ENCODE measurements around the gene PCBP3. TPM values are rescaled to one million over a fixed set of nuclear protein-coding genes. Genes with fewer than 3 reads are reported as not detected.

Gene PCBP3
- total and polyA plus RNA-seq, 2 of the 13 experiments (the other 11 are each of a cell fraction or from before 2014, with no cell fraction given) = not detected

GRCh38 chr21:45947296-45947695 is 303.8 kb downstream of the PCBP3 start (continued):
- TF ChIP-seq, protein P1, sequence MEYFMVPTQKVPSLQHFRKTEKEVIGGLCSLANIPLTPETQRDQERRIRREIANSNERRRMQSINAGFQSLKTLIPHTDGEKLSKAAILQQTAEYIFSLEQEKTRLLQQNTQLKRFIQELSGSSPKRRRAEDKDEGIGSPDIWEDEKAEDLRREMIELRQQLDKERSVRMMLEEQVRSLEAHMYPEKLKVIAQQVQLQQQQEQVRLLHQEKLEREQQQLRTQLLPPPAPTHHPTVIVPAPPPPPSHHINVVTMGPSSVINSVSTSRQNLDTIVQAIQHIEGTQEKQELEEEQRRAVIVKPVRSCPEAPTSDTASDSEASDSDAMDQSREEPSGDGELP (IDR thresholded peaks at IDR 0.05; ENCODE audit: borderline replicate concordance, low read depth) = no peak

DNA sequence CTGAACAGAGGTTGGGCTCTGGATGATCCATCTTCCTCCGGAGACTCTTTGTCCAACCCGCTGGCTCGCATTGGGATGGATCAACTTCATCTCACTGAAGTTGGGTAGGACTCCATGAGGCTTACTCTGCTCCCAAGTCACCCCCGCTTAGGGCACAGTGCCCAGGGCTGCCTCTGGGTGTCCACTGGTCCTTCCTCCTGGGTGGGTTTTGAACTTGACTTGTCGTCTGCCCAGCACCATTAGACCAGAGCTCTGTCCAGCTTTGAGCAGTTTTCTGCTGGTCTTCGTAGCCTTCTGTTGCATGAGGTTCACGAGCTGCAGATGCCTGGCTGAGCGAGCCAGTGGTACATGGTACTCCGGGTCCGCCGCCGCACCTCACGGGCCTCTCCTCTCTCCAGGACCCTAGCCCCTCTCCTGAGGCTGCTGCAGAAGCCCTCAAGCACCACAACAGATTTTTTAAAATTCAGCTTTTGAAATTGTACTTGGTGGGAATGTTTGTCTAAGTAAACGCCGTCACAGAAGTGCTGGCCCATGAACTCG is 304.3 kb downstream of the PCBP3 start:
- WGBS (ENCODE audit: low lambda C conversion rate) = 68% methylated on average over 12 of the region's 16 CpGs
- in situ Hi-C loops (cut with HindIII; ENCODE audit: extremely low pct_ligation_motif_present, low pct_unique_long_range_greater_than_20kb) = no loop called here
- intact Hi-C loops (cut with micrococcal nuclease; ENCODE audit: unreplicated experiment) = no loop called here
- Histone ChIP-seq H3K4me1 (ENCODE audit: insufficient read depth, low read length) (no peaks in the 10 kb centered on the region), H2AFZ (ENCODE audit: low read length) (no peak overlapping the region), H3K27ac (ENCODE audit: extremely low read length, insufficient read depth, low read length) (no peak overlapping the region), H4K20me1 (ENCODE audit: insufficient read depth, low read length) (no peaks in the 10 kb centered on the region), H3K4me2 (ENCODE audit: low read depth, low read length) (no peak overlapping the region), H3K27me3 (ENCODE audit: control insufficient read depth in 1 of 2, insufficient read depth in 2 of 2, low read length in 2 of 2) (peaks cover 7 to 65% of the 10 kb centered on the region in 2 experiments; a peak in 3 of 5 replicates), H3K9ac (ENCODE audit: insufficient read depth, low read depth, low read length) (no peak overlapping the region), H3K36me3 (replicated peaks in 1 of 2; ENCODE audit: control insufficient read depth in 1 of 2, insufficient read depth in 2 of 2, low read length in 2 of 2) (no peaks in the 10 kb centered on the region), H3K4me3 (replicated peaks in 1 of 3; ENCODE audit: insufficient read depth in 1 of 3, low read depth in 2 of 3, low read length in 3 of 3) (no peak overlapping the region), H3K9me3 (ENCODE audit: low read length) (no peaks in the 10 kb centered on the region), H3K79me2 (ENCODE audit: insufficient read depth, low read length) (no peaks in the 10 kb centered on the region)
- ATAC-seq (no peak), DNase-seq (ENCODE audit: low spot score) (no peak), FAIRE-seq (no peak)
- ChIA-PET POLR2A (no interaction called here), CTCF (ENCODE audit: low intra/inter-chr PET ratio, low total read pairs) (no interaction called here)
- BruUV-seq (replicated peaks) = no TSS peak
- TF ChIP-seq, protein P2, sequence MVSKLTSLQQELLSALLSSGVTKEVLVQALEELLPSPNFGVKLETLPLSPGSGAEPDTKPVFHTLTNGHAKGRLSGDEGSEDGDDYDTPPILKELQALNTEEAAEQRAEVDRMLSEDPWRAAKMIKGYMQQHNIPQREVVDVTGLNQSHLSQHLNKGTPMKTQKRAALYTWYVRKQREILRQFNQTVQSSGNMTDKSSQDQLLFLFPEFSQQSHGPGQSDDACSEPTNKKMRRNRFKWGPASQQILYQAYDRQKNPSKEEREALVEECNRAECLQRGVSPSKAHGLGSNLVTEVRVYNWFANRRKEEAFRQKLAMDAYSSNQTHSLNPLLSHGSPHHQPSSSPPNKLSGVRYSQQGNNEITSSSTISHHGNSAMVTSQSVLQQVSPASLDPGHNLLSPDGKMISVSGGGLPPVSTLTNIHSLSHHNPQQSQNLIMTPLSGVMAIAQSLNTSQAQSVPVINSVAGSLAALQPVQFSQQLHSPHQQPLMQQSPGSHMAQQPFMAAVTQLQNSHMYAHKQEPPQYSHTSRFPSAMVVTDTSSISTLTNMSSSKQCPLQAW (CRISPR knock-in tag; IDR thresholded peaks at IDR 0.05) = no peak
- TF ChIP-seq, protein P3, sequence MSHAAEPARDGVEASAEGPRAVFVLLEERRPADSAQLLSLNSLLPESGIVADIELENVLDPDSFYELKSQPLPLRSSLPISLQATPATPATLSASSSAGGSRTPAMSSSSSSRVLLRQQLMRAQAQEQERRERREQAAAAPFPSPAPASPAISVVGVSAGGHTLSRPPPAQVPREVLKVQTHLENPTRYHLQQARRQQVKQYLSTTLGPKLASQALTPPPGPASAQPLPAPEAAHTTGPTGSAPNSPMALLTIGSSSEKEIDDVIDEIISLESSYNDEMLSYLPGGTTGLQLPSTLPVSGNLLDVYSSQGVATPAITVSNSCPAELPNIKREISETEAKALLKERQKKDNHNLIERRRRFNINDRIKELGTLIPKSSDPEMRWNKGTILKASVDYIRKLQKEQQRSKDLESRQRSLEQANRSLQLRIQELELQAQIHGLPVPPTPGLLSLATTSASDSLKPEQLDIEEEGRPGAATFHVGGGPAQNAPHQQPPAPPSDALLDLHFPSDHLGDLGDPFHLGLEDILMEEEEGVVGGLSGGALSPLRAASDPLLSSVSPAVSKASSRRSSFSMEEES (CRISPR knock-in tag; IDR thresholded peaks at IDR 0.05) = no peak
- TF ChIP-seq, protein P4, sequence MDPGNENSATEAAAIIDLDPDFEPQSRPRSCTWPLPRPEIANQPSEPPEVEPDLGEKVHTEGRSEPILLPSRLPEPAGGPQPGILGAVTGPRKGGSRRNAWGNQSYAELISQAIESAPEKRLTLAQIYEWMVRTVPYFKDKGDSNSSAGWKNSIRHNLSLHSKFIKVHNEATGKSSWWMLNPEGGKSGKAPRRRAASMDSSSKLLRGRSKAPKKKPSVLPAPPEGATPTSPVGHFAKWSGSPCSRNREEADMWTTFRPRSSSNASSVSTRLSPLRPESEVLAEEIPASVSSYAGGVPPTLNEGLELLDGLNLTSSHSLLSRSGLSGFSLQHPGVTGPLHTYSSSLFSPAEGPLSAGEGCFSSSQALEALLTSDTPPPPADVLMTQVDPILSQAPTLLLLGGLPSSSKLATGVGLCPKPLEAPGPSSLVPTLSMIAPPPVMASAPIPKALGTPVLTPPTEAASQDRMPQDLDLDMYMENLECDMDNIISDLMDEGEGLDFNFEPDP (CRISPR knock-in tag; conservative IDR thresholded peaks at IDR 0.05) = no peak
- TF ChIP-seq, protein P5, sequence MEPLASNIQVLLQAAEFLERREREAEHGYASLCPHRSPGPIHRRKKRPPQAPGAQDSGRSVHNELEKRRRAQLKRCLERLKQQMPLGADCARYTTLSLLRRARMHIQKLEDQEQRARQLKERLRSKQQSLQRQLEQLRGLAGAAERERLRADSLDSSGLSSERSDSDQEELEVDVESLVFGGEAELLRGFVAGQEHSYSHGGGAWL (CRISPR knock-in tag; IDR thresholded peaks at IDR 0.05) = no peak
- TF ChIP-seq, protein P6, sequence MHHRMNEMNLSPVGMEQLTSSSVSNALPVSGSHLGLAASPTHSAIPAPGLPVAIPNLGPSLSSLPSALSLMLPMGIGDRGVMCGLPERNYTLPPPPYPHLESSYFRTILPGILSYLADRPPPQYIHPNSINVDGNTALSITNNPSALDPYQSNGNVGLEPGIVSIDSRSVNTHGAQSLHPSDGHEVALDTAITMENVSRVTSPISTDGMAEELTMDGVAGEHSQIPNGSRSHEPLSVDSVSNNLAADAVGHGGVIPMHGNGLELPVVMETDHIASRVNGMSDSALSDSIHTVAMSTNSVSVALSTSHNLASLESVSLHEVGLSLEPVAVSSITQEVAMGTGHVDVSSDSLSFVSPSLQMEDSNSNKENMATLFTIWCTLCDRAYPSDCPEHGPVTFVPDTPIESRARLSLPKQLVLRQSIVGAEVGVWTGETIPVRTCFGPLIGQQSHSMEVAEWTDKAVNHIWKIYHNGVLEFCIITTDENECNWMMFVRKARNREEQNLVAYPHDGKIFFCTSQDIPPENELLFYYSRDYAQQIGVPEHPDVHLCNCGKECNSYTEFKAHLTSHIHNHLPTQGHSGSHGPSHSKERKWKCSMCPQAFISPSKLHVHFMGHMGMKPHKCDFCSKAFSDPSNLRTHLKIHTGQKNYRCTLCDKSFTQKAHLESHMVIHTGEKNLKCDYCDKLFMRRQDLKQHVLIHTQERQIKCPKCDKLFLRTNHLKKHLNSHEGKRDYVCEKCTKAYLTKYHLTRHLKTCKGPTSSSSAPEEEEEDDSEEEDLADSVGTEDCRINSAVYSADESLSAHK (CRISPR knock-in tag; IDR thresholded peaks at IDR 0.05; ENCODE audit: borderline replicate concordance) = no peak
- TF ChIP-seq, protein P7, sequence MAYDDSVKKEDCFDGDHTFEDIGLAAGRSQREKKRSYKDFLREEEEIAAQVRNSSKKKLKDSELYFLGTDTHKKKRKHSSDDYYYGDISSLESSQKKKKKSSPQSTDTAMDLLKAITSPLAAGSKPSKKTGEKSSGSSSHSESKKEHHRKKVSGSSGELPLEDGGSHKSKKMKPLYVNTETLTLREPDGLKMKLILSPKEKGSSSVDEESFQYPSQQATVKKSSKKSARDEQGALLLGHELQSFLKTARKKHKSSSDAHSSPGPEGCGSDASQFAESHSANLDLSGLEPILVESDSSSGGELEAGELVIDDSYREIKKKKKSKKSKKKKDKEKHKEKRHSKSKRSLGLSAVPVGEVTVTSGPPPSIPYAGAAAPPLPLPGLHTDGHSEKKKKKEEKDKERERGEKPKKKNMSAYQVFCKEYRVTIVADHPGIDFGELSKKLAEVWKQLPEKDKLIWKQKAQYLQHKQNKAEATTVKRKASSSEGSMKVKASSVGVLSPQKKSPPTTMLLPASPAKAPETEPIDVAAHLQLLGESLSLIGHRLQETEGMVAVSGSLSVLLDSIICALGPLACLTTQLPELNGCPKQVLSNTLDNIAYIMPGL (CRISPR knock-in tag; IDR thresholded peaks at IDR 0.05; ENCODE audit: borderline replicate concordance in 1 of 2, low read depth in 1 of 2) = no peak
- TF ChIP-seq HNRNPUL1 (IDR thresholded peaks at IDR 0.05; ENCODE audit: low read depth, low read length) = no peak
- no peak for TF ChIP-seq HDAC1 (CRISPR knock-in tag; IDR thresholded peaks at IDR 0.05)
- TF ChIP-seq NR2F2 (IDR thresholded peaks at IDR 0.05; ENCODE audit: borderline replicate concordance, low read depth) = no peak

All from HepG2 (cell line).